Kidney epithelial cell (primary cell): Measurements from ENCODE around the gene ADAM23. TPM values are rescaled to one million over a fixed set of nuclear protein-coding genes. Genes with fewer than 3 reads are reported as not detected.

Source experiments
- DNase-seq: peaks from one replicate; pipeline ENCODE4 v3.0.0-alpha.2; 2010; ENCODE audit warnings: low read depth
- H3K27me3 ChIP-seq: 2 replicates; pipeline ENCODE4 v1.6.0; 2011; ENCODE audit warnings: low read length; ENCODE audit not compliant: control insufficient read depth, insufficient read depth
- H3K36me3 ChIP-seq: 2 replicates; pipeline ENCODE4 v1.5.1; 2011; ENCODE audit warnings: low read length; ENCODE audit not compliant: control insufficient read depth, insufficient read depth
- H3K4me3 ChIP-seq: 2 replicates; pipeline ENCODE4 v1.5.1; 2011; ENCODE audit warnings: low read depth, mild to moderate bottlenecking, control low read depth, low read length
- CTCF ChIP-seq: IDR thresholded peaks from 2 replicates; pipeline ENCODE4 v1.5.1; 2011; ENCODE audit warnings: mild to moderate bottlenecking, moderate library complexity, low read length, control low read depth, inconsistent platforms; ENCODE audit not compliant: insufficient read depth, poor library complexity, severe bottlenecking
- total RNA-seq: library from RNA; depleted of rRNA; stranded (reverse); fragments of >200 nt; gene quantifications from 2 replicates; pipeline ENCODE4 v1.2.3, GENCODE V29; 2015

The ADAM23 gene
- total RNA-seq, 1 donor from 2014 or later, result 0.21 TPM

DNA sequence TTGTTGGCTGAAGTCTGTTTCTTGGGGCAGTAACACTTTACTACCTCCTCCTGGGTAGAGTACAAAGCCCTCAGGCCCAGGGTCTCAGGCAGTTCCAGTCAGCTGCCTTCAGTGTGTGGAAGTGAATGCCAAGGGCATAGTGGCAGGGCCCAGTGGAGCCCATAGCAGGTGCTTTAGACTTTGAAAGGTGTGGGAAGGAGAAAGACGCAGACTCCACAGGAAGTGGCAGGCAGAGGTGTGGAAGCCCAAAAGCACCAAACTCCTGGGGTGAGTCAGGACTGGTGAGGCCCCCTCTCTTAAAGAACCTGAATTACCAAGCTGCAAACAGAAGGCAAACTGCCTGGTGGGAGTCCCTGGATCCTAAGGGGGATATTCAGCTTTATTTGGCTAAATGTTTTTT is 45.3 kb downstream of the ADAM23 start:
- Histone ChIP-seq H3K36me3 (no peaks in the 10 kb centered on the region), H3K27me3 (no peaks in the 10 kb centered on the region), H3K4me3 (no peak overlapping the region)
- TF ChIP-seq CTCF, result no peak
- DNase-seq, result no peak

DNA sequence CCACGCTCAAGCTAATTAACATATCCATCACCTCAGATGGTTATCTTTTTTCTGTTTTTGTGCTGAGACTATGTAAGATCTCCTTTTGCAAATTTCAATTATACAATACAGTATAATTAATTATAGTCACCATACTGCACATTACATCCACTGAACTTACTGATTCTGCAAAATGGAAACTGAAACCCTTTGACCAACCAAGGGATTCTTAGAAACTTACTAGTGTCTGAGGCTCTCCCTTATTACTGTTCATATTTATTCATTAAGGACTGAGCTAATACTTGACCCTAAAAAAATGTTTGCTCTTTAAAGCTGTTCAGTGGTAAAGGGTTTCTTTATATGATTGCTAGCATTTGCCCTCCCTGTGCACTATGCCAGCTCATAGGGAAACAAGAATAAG is 50.7 kb downstream of the ADAM23 start:
- TF ChIP-seq CTCF, result no peak
- Histone ChIP-seq H3K27me3 (no peaks in the 10 kb centered on the region), H3K36me3 (no peaks in the 10 kb centered on the region), H3K4me3 (no peak overlapping the region)
- no peak for DNase-seq

DNA sequence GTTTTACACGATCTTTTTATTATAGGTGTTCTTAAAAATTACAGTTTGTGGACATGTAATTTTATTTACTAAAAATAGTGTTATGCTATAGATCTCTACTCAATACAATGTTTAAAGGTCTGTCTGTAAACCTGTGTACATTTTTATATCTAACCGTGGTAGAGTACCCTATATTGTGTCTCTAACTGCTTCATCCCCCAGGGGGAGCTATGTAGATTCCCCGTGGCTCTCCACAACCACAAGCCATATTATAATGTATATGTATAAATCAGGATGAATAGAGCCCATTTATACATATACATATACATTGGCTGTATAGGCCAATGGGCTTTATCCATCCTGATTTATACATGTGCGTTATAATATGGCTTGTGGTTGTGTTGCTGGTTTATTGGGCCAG is 59.4 kb downstream of the ADAM23 start:
- Histone ChIP-seq H3K27me3 (no peaks in the 10 kb centered on the region), H3K4me3 (no peak overlapping the region), H3K36me3 (no peaks in the 10 kb centered on the region)
- no peak for DNase-seq
- TF ChIP-seq CTCF, result no peak

DNA sequence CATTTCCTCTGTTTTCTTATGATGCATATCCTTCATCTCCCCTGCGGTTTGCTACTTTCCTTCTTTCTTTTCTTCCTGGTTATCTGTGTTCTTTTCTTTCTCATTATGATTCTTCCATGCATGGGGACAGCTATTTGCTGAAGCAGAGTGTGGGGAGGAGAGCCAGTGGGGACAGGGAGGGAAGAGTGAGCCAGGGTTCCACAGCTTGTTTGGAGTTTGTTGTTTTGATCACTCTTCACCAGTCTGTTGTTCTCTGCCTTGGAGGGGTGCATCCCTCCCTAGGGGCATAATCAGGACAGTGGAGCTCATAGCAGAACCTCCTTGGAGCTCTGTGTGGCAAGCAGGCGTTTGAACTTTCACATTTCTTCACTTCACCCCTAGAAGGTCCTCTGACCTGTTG is 68.0 kb downstream of the ADAM23 start:
- no peaks in the 10 kb centered on the region for H3K27me3 ChIP-seq
- H3K4me3 ChIP-seq, result no peak overlapping the region
- DNase-seq, result no peak
- TF ChIP-seq CTCF, result no peak
- no peaks in the 10 kb centered on the region for H3K36me3 ChIP-seq

GRCh38 chr2:206512999-206513398 is 69.7 kb downstream of the ADAM23 start:
- H3K36me3 ChIP-seq, result no peaks in the 10 kb centered on the region
- H3K27me3 ChIP-seq, result no peaks in the 10 kb centered on the region
- no peak for TF ChIP-seq CTCF
- DNase-seq, result no peak
- no peak overlapping the region for H3K4me3 ChIP-seq

DNA sequence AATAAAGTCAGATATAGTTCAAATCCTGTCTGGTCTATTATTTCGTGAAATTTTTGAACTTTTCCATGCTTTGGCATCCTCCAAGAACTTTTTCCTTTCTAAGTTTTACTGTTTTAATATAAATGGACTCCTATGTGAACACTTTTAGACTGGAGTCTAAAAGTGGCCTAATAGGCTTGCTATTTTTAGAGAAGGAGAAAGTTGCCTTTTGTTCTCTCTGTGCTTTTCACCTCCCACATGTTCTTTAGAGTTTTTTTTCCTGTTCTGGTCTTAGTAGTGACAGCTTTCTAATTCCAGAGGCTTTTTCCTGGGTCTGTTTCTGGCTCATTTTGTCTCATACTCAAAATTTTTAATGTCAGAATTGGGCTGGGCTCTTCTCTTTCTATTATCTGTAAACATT is 72.2 kb downstream of the ADAM23 start:
- no peak for DNase-seq
- no peaks in the 10 kb centered on the region for H3K36me3 ChIP-seq
- H3K27me3 ChIP-seq, result no peaks in the 10 kb centered on the region
- TF ChIP-seq CTCF, result no peak
- no peak overlapping the region for H3K4me3 ChIP-seq
